ENCODE measurements around the gene NUP210L. TPM values are rescaled to one million over a fixed set of nuclear protein-coding genes. Genes with fewer than 3 reads are reported as not detected.
"Not testable (repeated sequence)": the region's sequence is repeated elsewhere in the genome, so short reads cannot be mapped to it uniquely, and the experiment has no call there.

NUP210L gene
- total RNA-seq, 8 experiments from 2014 or later, result 0.10 to 0.60 (median 0.31) TPM

- peaks cover 0 to 3% of the 10 kb centered on the region in 2 donors for H3K4me1 ChIP-seq (replicated peaks in 1 of 2)
- peak in 2 of 8 experiments; percentile 35 to 52 for ATAC-seq (replicated peaks in 6 of 8)
- WGBS, 10 experiments, result 64 to 100% (median 75%) methylated on average over 2 to 8 of the region's 8 CpGs
- H3K4me3 ChIP-seq, result no peak overlapping the region
- in situ Hi-C loops (cut with MboI; ENCODE audit: low pct_unique_long_range_greater_than_20kb in 2 of 9, low sequenced_read_pairs in 9 of 9, unreplicated experiment in 9 of 9), result no loop called here
- no peak overlapping the region for H3K27ac ChIP-seq
Measured at GRCh38 chr1:154158307-154159125, 3.6 kb upstream of the NUP210L start.

GRCh38 chr1:154157520-154158306 lies 2.8 kb upstream of the NUP210L start:
- in situ Hi-C loops (cut with MboI; ENCODE audit: low pct_unique_long_range_greater_than_20kb in 2 of 9, low sequenced_read_pairs in 9 of 9, unreplicated experiment in 9 of 9), result no loop called here
- H3K27ac ChIP-seq, result no peak overlapping the region
- peaks cover 0 to 3% of the 10 kb centered on the region in 2 donors for H3K4me1 ChIP-seq (replicated peaks in 1 of 2)
- no peak overlapping the region for H3K4me3 ChIP-seq
- peak in 1 of 8 experiments; percentile 31 for ATAC-seq (replicated peaks in 6 of 8)
- 60 to 100% (median 93%) methylated on average over 1 to 7 of the region's 7 CpGs for WGBS, 10 experiments

- Histone ChIP-seq H3K27ac (no peak overlapping the region), H3K4me1 (replicated peaks in 1 of 2) (peaks cover 0 to 3% of the 10 kb centered on the region in 2 donors), H3K4me3 (no peak overlapping the region)
- ATAC-seq (replicated peaks in 6 of 8), result peak in 3 of 8 experiments; percentile 16 to 66 (median 62)
- 28 to 95% (median 83%) methylated on average over 4 to 9 of the region's 9 CpGs; no CpG with 5 or more reads in 1 of the 10 experiments for WGBS, 10 experiments
- in situ Hi-C loops (cut with MboI; ENCODE audit: low pct_unique_long_range_greater_than_20kb in 2 of 9, low sequenced_read_pairs in 9 of 9, unreplicated experiment in 9 of 9), result no loop called here
Measured at GRCh38 chr1:154155251-154155650, 378 bp upstream of the NUP210L start.

- Histone ChIP-seq H3K27ac (no peak overlapping the region), H3K4me3 (no peak overlapping the region), H3K4me1 (replicated peaks in 1 of 2) (peaks cover 0 to 3% of the 10 kb centered on the region in 2 donors)
- in situ Hi-C loops (cut with MboI; ENCODE audit: low pct_unique_long_range_greater_than_20kb in 2 of 9, low sequenced_read_pairs in 9 of 9, unreplicated experiment in 9 of 9), result no loop called here
- no peak for ATAC-seq (replicated peaks in 6 of 8)
- WGBS, 10 experiments, result 93 to 100% (median 98%) methylated on average over 3 to 6 of the region's 6 CpGs; no CpG with 5 or more reads in 1 of the 10 experiments
Measured at GRCh38 chr1:154154053-154154452, 820 bp downstream of the NUP210L start.

- ATAC-seq (replicated peaks in 6 of 8), result no peak
- in situ Hi-C loops (cut with MboI; ENCODE audit: low pct_unique_long_range_greater_than_20kb in 2 of 9, low sequenced_read_pairs in 9 of 9, unreplicated experiment in 9 of 9), result no loop called here
- H3K27ac ChIP-seq, result no peak overlapping the region
- H3K4me1 ChIP-seq (replicated peaks in 1 of 2), result no peaks in the 10 kb centered on the region
- no peak overlapping the region for H3K4me3 ChIP-seq
Measured at GRCh38 chr1:154151311-154151710, 3.6 kb downstream of the NUP210L start.

- WGBS, 10 experiments, result 60 to 100% (median 70%) methylated on average over 1 to 3 of the region's 3 CpGs; no CpG with 5 or more reads in 1 of the 10 experiments
- in situ Hi-C loops (cut with MboI; ENCODE audit: low pct_unique_long_range_greater_than_20kb in 2 of 9, low sequenced_read_pairs in 9 of 9, unreplicated experiment in 9 of 9), result loop anchor here in 1 of 9 experiments (10.0 kb wide), 1 partner anchor 124 kb away; no protein-coding TSS in a partner anchor
- H3K4me1 ChIP-seq (replicated peaks in 1 of 2), result no peaks in the 10 kb centered on the region
- H3K27ac ChIP-seq, result no peak overlapping the region
- peak in 3 of 8 experiments; percentile 21 to 46 (median 32) for ATAC-seq (replicated peaks in 6 of 8)
- no peak overlapping the region for H3K4me3 ChIP-seq
Measured at GRCh38 chr1:154148807-154149206, 6.1 kb downstream of the NUP210L start.

- WGBS, 10 experiments, result 20 to 100% (median 71%) methylated on average over 1 to 4 of the region's 5 CpGs; no CpG with 5 or more reads in 4 of the 10 experiments
- in situ Hi-C loops (cut with MboI; ENCODE audit: low pct_unique_long_range_greater_than_20kb in 2 of 9, low sequenced_read_pairs in 9 of 9, unreplicated experiment in 9 of 9), result loop anchor here in 1 of 9 experiments (10.0 kb wide), 1 partner anchor 123 kb away; no protein-coding TSS in a partner anchor
- not testable (repeated sequence) for H3K4me3 ChIP-seq; H3K4me1 ChIP-seq (replicated peaks in 1 of 2); ATAC-seq (replicated peaks in 6 of 8); H3K27ac ChIP-seq
Measured at GRCh38 chr1:154147505-154147904, 7.4 kb downstream of the NUP210L start.

- H3K4me1 ChIP-seq (replicated peaks in 1 of 2), result no peaks in the 10 kb centered on the region
- no peak for ATAC-seq (replicated peaks in 6 of 8)
- no peak overlapping the region for H3K4me3 ChIP-seq
- H3K27ac ChIP-seq, result no peak overlapping the region
- in situ Hi-C loops (cut with MboI; ENCODE audit: low pct_unique_long_range_greater_than_20kb in 2 of 9, low sequenced_read_pairs in 9 of 9, unreplicated experiment in 9 of 9), result loop anchor here in 1 of 9 experiments (10.0 kb wide), 1 partner anchor 121 kb away; no protein-coding TSS in a partner anchor
- WGBS, 10 experiments, result 33 to 100% (median 94%) methylated on average over 1 to 2 of the region's 2 CpGs; no CpG with 5 or more reads in 1 of the 10 experiments
Measured at GRCh38 chr1:154145986-154146385, 8.9 kb downstream of the NUP210L start.

- no peak overlapping the region for H3K4me3 ChIP-seq
- 60 to 100% (median 91%) methylated on average over 2 to 6 of the region's 6 CpGs; no CpG with 5 or more reads in 3 of the 10 experiments for WGBS, 10 experiments
- no peak overlapping the region for H3K27ac ChIP-seq
- in situ Hi-C loops (cut with MboI; ENCODE audit: low pct_unique_long_range_greater_than_20kb in 2 of 9, low sequenced_read_pairs in 9 of 9, unreplicated experiment in 9 of 9), result loop anchor here in 1 of 9 experiments (10.0 kb wide), 1 partner anchor 118 kb away; no protein-coding TSS in a partner anchor
- H3K4me1 ChIP-seq (replicated peaks in 1 of 2), result no peaks in the 10 kb centered on the region
- ATAC-seq (replicated peaks in 6 of 8), result no peak
Measured at GRCh38 chr1:154142358-154142757, 12.5 kb downstream of the NUP210L start.

- no peak overlapping the region for H3K27ac ChIP-seq
- WGBS, 10 experiments, result 19 to 90% (median 74%) methylated on average over 3 of the region's 3 CpGs; no CpG with 5 or more reads in 1 of the 10 experiments
- H3K4me1 ChIP-seq (replicated peaks in 1 of 2), result no peaks in the 10 kb centered on the region
- in situ Hi-C loops (cut with MboI; ENCODE audit: low pct_unique_long_range_greater_than_20kb in 2 of 9, low sequenced_read_pairs in 9 of 9, unreplicated experiment in 9 of 9), result loop anchor here in 1 of 9 experiments (10.0 kb wide), 1 partner anchor 116 kb away; no protein-coding TSS in a partner anchor
- no peak for ATAC-seq (replicated peaks in 6 of 8)
- no peak overlapping the region for H3K4me3 ChIP-seq
Measured at GRCh38 chr1:154141240-154141639, 13.6 kb downstream of the NUP210L start.

GRCh38 chr1:154137888-154138287 lies 17.0 kb downstream of the NUP210L start:
- H3K4me1 ChIP-seq (replicated peaks in 1 of 2), result no peaks in the 10 kb centered on the region
- WGBS, 10 experiments, result 36 to 93% (median 83%) methylated on average over 2 to 3 of the region's 3 CpGs

GRCh38 chr1:154133256-154133655 lies 21.6 kb downstream of the NUP210L start:
- in situ Hi-C loops (cut with MboI; ENCODE audit: low pct_unique_long_range_greater_than_20kb in 2 of 9, low sequenced_read_pairs in 9 of 9, unreplicated experiment in 9 of 9), result no loop called here
- H3K27ac ChIP-seq, result no peak overlapping the region
- H3K4me3 ChIP-seq, result no peak overlapping the region
- no peak for ATAC-seq (replicated peaks in 6 of 8)
- 13 to 100% (median 90%) methylated on average over 1 to 2 of the region's 2 CpGs; no CpG with 5 or more reads in 3 of the 10 experiments for WGBS, 10 experiments
- no peaks in the 10 kb centered on the region for H3K4me1 ChIP-seq (replicated peaks in 1 of 2)

More at GRCh38 chr1:154137888-154138287, 17.0 kb downstream of the NUP210L start:
- Histone ChIP-seq H3K27ac (no peak overlapping the region), H3K4me3 (no peak overlapping the region)
- in situ Hi-C loops (cut with MboI; ENCODE audit: low pct_unique_long_range_greater_than_20kb in 2 of 9, low sequenced_read_pairs in 9 of 9, unreplicated experiment in 9 of 9), result no loop called here
- no peak for ATAC-seq (replicated peaks in 6 of 8)

Data from motor neuron (in vitro differentiated cells).